OCI-LY7 (cell line): ENCODE measurements around the gene MFF.

ENCODE experiments used
- EZH2phosphoT487 ChIP-seq: fragments of 200-600 bp; sonication (generic); IDR thresholded peaks from 2 replicates; pipeline ENCODE4 v1.6.1; 2018; ENCODE audit warnings: low read depth, borderline replicate concordance, mild to moderate bottlenecking, mixed run types, antibody characterized with exemption, low read length, moderate library complexity, mixed read lengths
- TF ChIP-seq, protein P1 (sequence below): fragments of 200-600 bp; sonication (generic); conservative IDR thresholded peaks from 2 replicates; pipeline ENCODE4 v1.5.1; 2014; ENCODE audit warnings: mild to moderate bottlenecking, antibody characterized with exemption, low read length, moderate library complexity, mixed read lengths

DNA sequence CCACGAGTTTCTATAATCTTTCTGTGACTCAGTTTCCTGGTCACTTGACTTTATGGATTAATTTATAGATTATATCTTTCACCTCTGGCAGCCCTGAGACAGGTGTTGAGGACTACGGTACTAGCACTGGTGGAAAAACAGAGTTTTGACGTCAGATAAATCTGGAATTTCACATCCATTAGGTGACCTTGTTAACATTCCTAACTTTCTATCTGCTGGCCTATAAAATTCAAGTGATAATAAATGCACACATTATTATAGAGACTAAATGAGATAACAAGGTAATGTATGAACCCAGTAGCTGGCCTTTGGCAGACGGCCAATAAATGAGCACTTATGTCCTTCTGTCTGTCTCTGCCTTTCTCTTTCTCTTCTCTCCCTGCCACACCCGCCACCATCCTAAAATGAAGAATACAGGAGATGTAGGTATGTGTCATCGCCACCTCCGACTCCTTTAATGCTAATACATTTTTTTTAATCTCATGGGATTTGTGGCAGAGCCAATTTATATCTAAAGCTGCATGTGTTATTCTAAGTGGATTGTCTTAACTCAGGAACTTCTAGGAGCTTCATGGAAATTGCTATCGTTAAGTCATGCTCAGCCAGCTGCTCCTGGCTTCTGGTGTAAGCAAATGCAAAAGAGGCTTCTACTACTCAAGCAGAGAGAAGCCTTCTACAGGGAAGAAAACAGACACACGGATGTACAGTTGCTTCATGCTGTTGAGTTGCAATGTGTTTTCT is 51.8 kb downstream of the MFF start:
- TF ChIP-seq EZH2phosphoT487, result no peak
- TF ChIP-seq, protein P1, sequence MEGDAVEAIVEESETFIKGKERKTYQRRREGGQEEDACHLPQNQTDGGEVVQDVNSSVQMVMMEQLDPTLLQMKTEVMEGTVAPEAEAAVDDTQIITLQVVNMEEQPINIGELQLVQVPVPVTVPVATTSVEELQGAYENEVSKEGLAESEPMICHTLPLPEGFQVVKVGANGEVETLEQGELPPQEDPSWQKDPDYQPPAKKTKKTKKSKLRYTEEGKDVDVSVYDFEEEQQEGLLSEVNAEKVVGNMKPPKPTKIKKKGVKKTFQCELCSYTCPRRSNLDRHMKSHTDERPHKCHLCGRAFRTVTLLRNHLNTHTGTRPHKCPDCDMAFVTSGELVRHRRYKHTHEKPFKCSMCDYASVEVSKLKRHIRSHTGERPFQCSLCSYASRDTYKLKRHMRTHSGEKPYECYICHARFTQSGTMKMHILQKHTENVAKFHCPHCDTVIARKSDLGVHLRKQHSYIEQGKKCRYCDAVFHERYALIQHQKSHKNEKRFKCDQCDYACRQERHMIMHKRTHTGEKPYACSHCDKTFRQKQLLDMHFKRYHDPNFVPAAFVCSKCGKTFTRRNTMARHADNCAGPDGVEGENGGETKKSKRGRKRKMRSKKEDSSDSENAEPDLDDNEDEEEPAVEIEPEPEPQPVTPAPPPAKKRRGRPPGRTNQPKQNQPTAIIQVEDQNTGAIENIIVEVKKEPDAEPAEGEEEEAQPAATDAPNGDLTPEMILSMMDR, result no peak
